Adrenal gland (tissue), 12 donors: ENCODE measurements around the gene RSL1D1. TPM values are rescaled to one million over a fixed set of nuclear protein-coding genes. Genes with fewer than 3 reads are reported as not detected.
"Not testable (repeated sequence)": the region's sequence is repeated elsewhere in the genome, so short reads cannot be mapped to it uniquely, and the experiment has no call there.

ENCODE experiments used
- DNase-seq, 7 donors: peaks; one replicate each; pipeline ENCODE4 v3.0.0-alpha.2; 2019 to 2020
- H3K27ac ChIP-seq, 5 donors: fragments of 200-600 bp; sonication (generic) in 4 of 5; 1 replicate in 3 of 5; 2 replicates in 2 of 5; pipeline versions ENCODE4 v1.5.1 to v1.8.0; 2016 to 2020; ENCODE audit warnings: mild to moderate bottlenecking in 1 of 5
- H3K27me3 ChIP-seq: fragments of 200-600 bp; 2 replicates; pipeline ENCODE4 v1.8.0; 2021
- H3K36me3 ChIP-seq, 2 donors: fragments of 200-600 bp; replicated peaks in 1 of 2; 1 replicate in 1 of 2; 2 replicates in 1 of 2; pipeline versions ENCODE4 v1.5.1 to v1.8.0; 2018 to 2022
- H3K4me1 ChIP-seq, 2 donors: fragments of 200-600 bp; replicated peaks in 1 of 2; 1 replicate in 1 of 2; 2 replicates in 1 of 2; pipeline versions ENCODE4 v1.5.1 to v1.8.0; 2018 to 2021
- H3K4me3 ChIP-seq, 4 donors: fragments of 200-600 bp; sonication (generic) in 3 of 4; one replicate each; pipeline ENCODE4 v1.5.1; 2016 to 2018
- H3K9me3 ChIP-seq, 3 donors: fragments of 200-600 bp; sonication (generic) in 1 of 3; replicated peaks in 1 of 3; 1 replicate in 2 of 3; 2 replicates in 1 of 3; pipeline versions ENCODE4 v1.5.1 to v1.8.0; 2016 to 2021
- POLR2A ChIP-seq, 2 donors: fragments of 450-650 bp; IDR thresholded peaks; one replicate each; pipeline ENCODE4 v1.6.1; 2017; ENCODE audit warnings: antibody characterized with exemption in 2 of 2, mild to moderate bottlenecking in 2 of 2, moderate library complexity in 1 of 2
- WGBS, 4 donors: extraction: QIAGEN DNeasy Blood & Tissue Kit in 2 of 4; methylation state at CpG; one replicate each; pipeline versions ENCODE4 v1.1.5 to v1.1.7; 2013 to 2017; 5-methylcytosine and 5-hydroxymethylcytosine counted together
- intact Hi-C, 2 donors: fragments of 100-400 bp; cut with DNase I; formaldehyde crosslinking; loops; one replicate each; pipeline versions ENCODE4 v1.14.1 to v1.15.0; 2022 to 2023
- polyA plus RNA-seq, 3 donors: library from polyadenylated mRNA; stranded (reverse); fragments of 200-250 nt in 2 of 3; fragments of 350-450 nt in 1 of 3; fragmentation: Illumina TruSeq in 1 of 3; extraction: RNeasy Lipid Tissue Mini Kit (QIAGEN cat#74804) in 1 of 3; gene quantifications; one replicate each; pipeline ENCODE4 v1.2.3, GENCODE V29; 2013 to 2014
- total RNA-seq, 9 donors: library from RNA; depleted of rRNA in 4 of 9; stranded (reverse); fragments of >200 nt in 4 of 9; fragments of 120-200 nt in 1 of 9; fragmentation: NEBNext Ultra II Directional in 1 of 9; extraction: Animal tissue kit (Norgen Biotek cat#: 25700) in 1 of 9; gene quantifications; one replicate each; pipeline versions ENCODE4 v1.1.0 to v1.2.4, GENCODE V29; 2013 to 2023
- TF ChIP-seq, protein P1 (sequence below), 6 experiments: fragments of 450-650 bp in 4 of 6; fragments of 200-600 bp in 2 of 6; sonication (generic) in 1 of 6; IDR thresholded peaks; 1 replicate in 5 of 6; 2 replicates in 1 of 6; pipeline versions ENCODE4 v1.5.1 to v1.8.0; 2016 to 2021; ENCODE audit warnings: antibody characterized with exemption in 6 of 6, mild to moderate bottlenecking in 2 of 6, moderate library complexity in 1 of 6
- donor health status: healthy with polysubstance abuse.
- donor health status: Bipolar disorder and iron deficiency.
- donor health status: DM: yes; HTN: yes; CAD: no.
- donor health status: DM: no; HTN: no; CAD: no.
- donor health status: DM: no; HTN: no; CAD: no.
- donor health status: DM: yes; HTN: yes; CAD: no.

Gene RSL1D1
- total and polyA plus RNA-seq, 12 donors = 40.1 to 511 (median 124) TPM

DNA sequence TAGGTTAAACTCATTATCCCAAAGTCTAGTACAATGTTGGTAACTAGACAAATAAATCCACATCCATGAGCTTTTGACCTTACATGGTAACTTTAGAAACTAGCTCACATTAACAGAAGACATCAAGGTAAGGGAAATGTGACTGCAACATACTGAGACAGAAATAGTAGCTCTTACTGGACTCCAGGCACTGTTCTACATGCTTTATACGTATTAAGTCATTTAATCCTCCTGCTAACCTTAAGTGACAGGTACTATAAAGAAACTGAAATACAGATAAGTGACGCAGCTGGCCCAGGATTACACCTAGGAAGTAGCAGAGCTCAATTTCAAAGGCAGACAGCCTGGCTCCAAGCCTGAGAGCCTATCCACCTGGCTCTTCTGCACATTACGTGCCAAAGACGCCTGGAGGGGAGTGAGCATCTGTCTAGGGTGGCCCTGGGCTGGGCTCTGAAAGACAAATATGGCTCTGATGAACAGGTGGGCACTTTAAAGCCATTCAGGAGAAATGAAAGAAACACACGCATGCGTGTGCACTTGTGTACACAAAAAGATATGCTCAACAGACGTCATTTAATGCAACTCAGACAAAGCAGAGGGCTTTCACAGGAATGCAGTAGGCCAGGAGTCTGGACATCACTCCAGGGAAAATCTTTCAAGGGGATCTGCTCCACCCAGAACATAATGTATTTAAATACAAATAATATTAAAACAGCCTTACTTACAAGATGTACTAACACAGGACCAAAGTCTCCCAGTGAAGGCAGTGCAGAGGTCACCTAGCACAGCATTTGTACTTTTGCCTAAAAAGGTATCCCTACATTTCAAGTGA is 58.7 kb downstream of the RSL1D1 start:
- 70 to 77% (median 73%) methylated on average over 7 of the region's 7 CpGs for WGBS, 4 donors
- H3K36me3 ChIP-seq = no peaks in the 10 kb centered on the region
- TF ChIP-seq POLR2A (IDR thresholded peaks at IDR 0.05) = no peak
- TF ChIP-seq, protein P1, sequence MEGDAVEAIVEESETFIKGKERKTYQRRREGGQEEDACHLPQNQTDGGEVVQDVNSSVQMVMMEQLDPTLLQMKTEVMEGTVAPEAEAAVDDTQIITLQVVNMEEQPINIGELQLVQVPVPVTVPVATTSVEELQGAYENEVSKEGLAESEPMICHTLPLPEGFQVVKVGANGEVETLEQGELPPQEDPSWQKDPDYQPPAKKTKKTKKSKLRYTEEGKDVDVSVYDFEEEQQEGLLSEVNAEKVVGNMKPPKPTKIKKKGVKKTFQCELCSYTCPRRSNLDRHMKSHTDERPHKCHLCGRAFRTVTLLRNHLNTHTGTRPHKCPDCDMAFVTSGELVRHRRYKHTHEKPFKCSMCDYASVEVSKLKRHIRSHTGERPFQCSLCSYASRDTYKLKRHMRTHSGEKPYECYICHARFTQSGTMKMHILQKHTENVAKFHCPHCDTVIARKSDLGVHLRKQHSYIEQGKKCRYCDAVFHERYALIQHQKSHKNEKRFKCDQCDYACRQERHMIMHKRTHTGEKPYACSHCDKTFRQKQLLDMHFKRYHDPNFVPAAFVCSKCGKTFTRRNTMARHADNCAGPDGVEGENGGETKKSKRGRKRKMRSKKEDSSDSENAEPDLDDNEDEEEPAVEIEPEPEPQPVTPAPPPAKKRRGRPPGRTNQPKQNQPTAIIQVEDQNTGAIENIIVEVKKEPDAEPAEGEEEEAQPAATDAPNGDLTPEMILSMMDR (IDR thresholded peaks at IDR 0.05) = no peak
- no peaks in the 10 kb centered on the region for H3K27me3 ChIP-seq
- intact Hi-C loops = no loop called here
- peak in 1 of 7 donors; percentile 76 for DNase-seq
- H3K9me3 ChIP-seq = no peaks in the 10 kb centered on the region
- H3K27ac ChIP-seq = peak overlapping the region in 4 of 5 donors; percentile 2 to 96 (median 29)
- H3K4me3 ChIP-seq = no peak overlapping the region
- peaks cover 32 to 60% of the 10 kb centered on the region in 2 donors for H3K4me1 ChIP-seq

DNA sequence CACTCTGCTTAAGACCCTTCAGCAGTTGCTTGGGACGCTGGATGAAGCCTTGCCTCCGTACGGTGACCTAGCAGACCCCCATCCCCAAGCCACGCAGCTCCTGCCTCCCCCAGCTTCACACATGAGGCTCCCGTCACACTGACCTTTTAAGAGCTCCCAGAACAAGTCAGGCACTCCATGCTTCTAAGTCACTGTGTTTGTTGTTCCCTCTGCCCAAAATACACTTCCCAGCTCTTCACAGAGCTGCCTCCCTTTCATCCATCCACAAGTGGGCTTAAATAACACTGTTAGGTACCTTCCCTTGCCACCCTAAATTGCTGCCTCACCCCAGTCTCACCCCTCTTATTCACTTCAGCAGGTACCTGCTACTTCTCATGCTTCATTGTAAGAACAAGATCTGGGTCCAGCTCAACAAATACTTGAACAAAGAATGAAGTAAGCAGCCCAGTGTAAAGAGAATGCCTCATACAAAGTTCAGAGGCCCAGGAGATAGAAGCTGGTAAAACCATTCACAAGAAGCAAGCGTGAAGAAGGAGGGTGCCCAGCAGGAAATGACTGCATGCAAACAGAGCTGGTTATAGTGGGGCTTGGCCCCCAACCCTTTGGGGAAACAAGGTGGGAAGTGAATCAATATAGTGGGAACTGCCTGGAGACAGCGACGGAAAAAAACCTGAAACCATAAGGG is 60.1 kb downstream of the RSL1D1 start:
- H3K36me3 ChIP-seq = no peaks in the 10 kb centered on the region
- intact Hi-C loops = no loop called here
- peaks cover 29 to 63% of the 10 kb centered on the region in 2 donors for H3K4me1 ChIP-seq
- H3K4me3 ChIP-seq = no peak overlapping the region
- H3K27ac ChIP-seq = peak overlapping the region in 1 of 5 donors; percentile 24
- TF ChIP-seq, protein P1 (IDR thresholded peaks at IDR 0.05) = no peak
- TF ChIP-seq POLR2A (IDR thresholded peaks at IDR 0.05) = no peak
- H3K9me3 ChIP-seq = no peaks in the 10 kb centered on the region
- WGBS, 4 donors = 83 to 90% (median 87%) methylated on average over 7 to 8 of the region's 8 CpGs
- H3K27me3 ChIP-seq = no peaks in the 10 kb centered on the region
- no peak for DNase-seq

GRCh38 chr16:11788914-11789313 is 62.4 kb downstream of the RSL1D1 start:
- no peaks in the 10 kb centered on the region for H3K36me3 ChIP-seq
- H3K9me3 ChIP-seq = no peaks in the 10 kb centered on the region
- no peak for TF ChIP-seq POLR2A (IDR thresholded peaks at IDR 0.05)
- TF ChIP-seq, protein P1 (IDR thresholded peaks at IDR 0.05) = no peak
- peaks cover 25 to 49% of the 10 kb centered on the region in 2 donors for H3K4me1 ChIP-seq
- H3K27ac ChIP-seq = peak overlapping the region in 2 of 5 donors; percentile 30 to 40
- WGBS, 4 donors = 74 to 95% (median 77%) methylated on average over 3 of the region's 3 CpGs
- DNase-seq = peak in 1 of 7 donors; percentile 1
- H3K4me3 ChIP-seq = no peak overlapping the region
- intact Hi-C loops = no loop called here
- H3K27me3 ChIP-seq = no peaks in the 10 kb centered on the region

GRCh38 chr16:11784980-11785599 is 66.3 kb downstream of the RSL1D1 start:
- H3K27me3 ChIP-seq, intact Hi-C loops, H3K36me3 ChIP-seq, H3K27ac ChIP-seq, H3K9me3 ChIP-seq, H3K4me3 ChIP-seq: not testable (repeated sequence)
- DNase-seq = peak in 1 of 7 donors; percentile 15
- WGBS, 4 donors = 89 to 92% (median 90%) methylated on average over 13 of the region's 13 CpGs
- H3K4me1 ChIP-seq = peaks cover 33 to 48% of the 10 kb centered on the region in 2 donors

DNA sequence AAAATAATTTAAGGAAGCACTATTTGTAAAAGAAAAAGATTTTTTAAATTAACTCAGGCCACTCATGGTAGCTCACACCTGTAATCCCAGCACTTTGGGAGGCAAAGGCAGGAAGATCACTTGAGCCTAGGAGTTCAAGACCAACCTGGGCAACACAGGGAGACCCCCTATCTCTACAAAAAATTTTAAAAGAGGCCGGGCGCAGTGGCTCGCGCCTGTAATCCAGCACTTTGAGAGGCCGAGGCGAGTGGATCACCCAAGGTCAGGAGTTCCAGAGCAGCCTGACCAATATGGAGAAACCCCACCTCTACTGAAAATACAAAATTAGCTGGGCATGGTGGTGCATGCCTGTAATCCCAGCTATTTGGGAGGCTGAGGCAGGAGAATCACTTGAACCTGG is 67.0 kb downstream of the RSL1D1 start:
- H3K36me3 ChIP-seq, intact Hi-C loops, H3K27me3 ChIP-seq, H3K4me3 ChIP-seq, H3K9me3 ChIP-seq: not testable (repeated sequence)
- DNase-seq = peak in 1 of 7 donors; percentile 21
- H3K4me1 ChIP-seq = peaks cover 33 to 46% of the 10 kb centered on the region in 2 donors
- peak overlapping the region in 3 of 5 donors; percentile 19 to 81 (median 80) for H3K27ac ChIP-seq
- WGBS, 4 donors = 70 to 93% (median 83%) methylated on average over 6 of the region's 6 CpGs
